Ovary (tissue), 9 donors: Measurements from ENCODE around the gene MAP7. TPM values are rescaled to one million over a fixed set of nuclear protein-coding genes. Genes with fewer than 3 reads are reported as not detected.

Source experiments
- DNase-seq, 5 donors: peaks; one replicate each; pipeline ENCODE4 v3.0.0-alpha.2; 2019 to 2020
- H3K27ac ChIP-seq, 2 donors: fragments of 200-600 bp; one replicate each; pipeline versions ENCODE4 v1.5.1 to v1.8.0; 2019 to 2022
- H3K27me3 ChIP-seq: fragments of 200-600 bp; one replicate; pipeline ENCODE4 v1.8.0; 2022
- H3K36me3 ChIP-seq: fragments of 200-600 bp; sonication (generic); one replicate; pipeline ENCODE4 v1.5.1; 2019
- H3K4me1 ChIP-seq: one replicate; pipeline ENCODE4 v1.8.1; 2013; ENCODE audit warnings: mild to moderate bottlenecking, moderate library complexity; ENCODE audit not compliant: insufficient read depth
- H3K4me3 ChIP-seq: fragments of 200-600 bp; sonication (generic); one replicate; pipeline ENCODE4 v1.5.1; 2017
- H3K9me3 ChIP-seq, 2 donors: fragments of 200-600 bp in 1 of 2; sonication (generic) in 1 of 2; one replicate each; pipeline versions ENCODE4 v1.5.1 to v1.8.1; 2013 to 2019; ENCODE audit warnings: mild to moderate bottlenecking in 1 of 2, moderate library complexity in 1 of 2
- CTCF ChIP-seq, 3 donors: fragments of 450-650 bp in 2 of 3; fragments of 200-600 bp in 1 of 3; IDR thresholded peaks; one replicate each; pipeline versions ENCODE4 v1.5.1 to v1.8.0; 2016 to 2022; ENCODE audit warnings: antibody characterized with exemption in 3 of 3, mild to moderate bottlenecking in 1 of 3
- EP300 ChIP-seq: sonication (generic); formaldehyde crosslinking; IDR thresholded peaks from one replicate; pipeline ENCODE4 v1.6.1; 2017; ENCODE audit warnings: antibody characterized with exemption
- POLR2A ChIP-seq: fragments of 450-650 bp; IDR thresholded peaks from one replicate; pipeline ENCODE4 v1.6.1; 2017; ENCODE audit warnings: antibody characterized with exemption, mild to moderate bottlenecking, moderate library complexity
- WGBS, 3 donors: extraction: QIAGEN DNeasy Blood & Tissue Kit in 1 of 3; methylation state at CpG; one replicate each; pipeline versions ENCODE4 v1.1.5 to v1.1.7; 2013 to 2017; 5-methylcytosine and 5-hydroxymethylcytosine counted together
- intact Hi-C, 4 donors: fragments of 100-400 bp; cut with DNase I; formaldehyde crosslinking; loops; one replicate each; pipeline versions ENCODE4 v1.11.0 to v1.15.1; 2022 to 2023
- polyA plus RNA-seq, 2 donors: library from polyadenylated mRNA; stranded (reverse); fragments of 200-250 nt in 1 of 2; fragments of 350-450 nt in 1 of 2; fragmentation: Illumina TruSeq in 1 of 2; extraction: RNeasy Lipid Tissue Mini Kit (QIAGEN cat#74804) in 1 of 2; gene quantifications; one replicate each; pipeline ENCODE4 v1.2.3, GENCODE V29; 2013 to 2014
- total RNA-seq, 7 donors: library from RNA; depleted of rRNA in 2 of 7; stranded (reverse); fragments of >200 nt in 2 of 7; fragmentation: NEBNext Ultra II Directional in 3 of 7; extraction: Animal tissue kit (Norgen Biotek cat#: 25700) in 3 of 7; gene quantifications; one replicate each; pipeline versions ENCODE4 v1.1.0 to v1.2.4, GENCODE V29; 2016 to 2023
- donor health status: DM: no; HTN: no; CAD: no; lungs with moderate emphysema.
- donor health status: DM: no; HTN: no; CAD: no.
- donor health status: Bipolar disorder and iron deficiency.
- donor health status: DM: yes; HTN: yes; CAD: no.
- donor health status: DM: no; HTN: no; CAD: no.
- donor health status: DM: yes; HTN: yes; CAD: no.

MAP7 gene
- total and polyA plus RNA-seq, 9 donors, result 1.2 to 13.0 (median 3.6) TPM

GRCh38 chr6:136465766-136466303 lies 84.4 kb downstream of the MAP7 start:
- intact Hi-C loops, result no loop called here
- 20 to 45% (median 32%) methylated on average over 2 of the region's 2 CpGs for WGBS, 3 donors

GRCh38 chr6:136464874-136465273 lies 85.3 kb downstream of the MAP7 start:
- TF ChIP-seq POLR2A (no peak), EP300 (no peak), CTCF (IDR thresholded peaks at IDR 0.05) (no peak)
- Histone ChIP-seq H3K4me3 (no peak overlapping the region), H3K27me3 (no peaks in the 10 kb centered on the region), H3K27ac (no peak overlapping the region), H3K36me3 (no peaks in the 10 kb centered on the region), H3K9me3 (no peaks in the 10 kb centered on the region), H3K4me1 (no peaks in the 10 kb centered on the region)
- WGBS, 3 donors, result 19 to 29% (median 26%) methylated on average over 4 of the region's 4 CpGs
- intact Hi-C loops, result no loop called here
- DNase-seq, result no peak

More at GRCh38 chr6:136465766-136466303, 84.4 kb downstream of the MAP7 start:
- Histone ChIP-seq H3K27ac (no peak overlapping the region), H3K4me3 (no peak overlapping the region), H3K4me1 (no peaks in the 10 kb centered on the region), H3K27me3 (no peaks in the 10 kb centered on the region), H3K36me3 (no peaks in the 10 kb centered on the region), H3K9me3 (no peaks in the 10 kb centered on the region)
- DNase-seq, result no peak
- TF ChIP-seq EP300 (no peak), CTCF (IDR thresholded peaks at IDR 0.05) (no peak), POLR2A (no peak)

GRCh38 chr6:136464148-136464547 lies 86.1 kb downstream of the MAP7 start:
- Histone ChIP-seq H3K4me1 (no peaks in the 10 kb centered on the region), H3K27me3 (no peaks in the 10 kb centered on the region), H3K9me3 (no peaks in the 10 kb centered on the region), H3K36me3 (no peaks in the 10 kb centered on the region), H3K27ac (no peak overlapping the region), H3K4me3 (no peak overlapping the region)
- no peak for DNase-seq
- intact Hi-C loops, result no loop called here
- no peak for TF ChIP-seq CTCF (IDR thresholded peaks at IDR 0.05)
- no peak for TF ChIP-seq EP300
- no peak for TF ChIP-seq POLR2A
- 93 to 96% (median 96%) methylated on average over 2 of the region's 2 CpGs for WGBS, 3 donors

GRCh38 chr6:136463743-136464142 lies 86.5 kb downstream of the MAP7 start:
- Histone ChIP-seq H3K4me3 (no peak overlapping the region), H3K9me3 (no peaks in the 10 kb centered on the region), H3K27ac (no peak overlapping the region), H3K36me3 (no peaks in the 10 kb centered on the region), H3K4me1 (no peaks in the 10 kb centered on the region), H3K27me3 (no peaks in the 10 kb centered on the region)
- DNase-seq, result no peak
- intact Hi-C loops, result no loop called here
- WGBS, 3 donors, result 66 to 76% (median 66%) methylated on average over 4 of the region's 4 CpGs
- TF ChIP-seq POLR2A (no peak), EP300 (no peak), CTCF (IDR thresholded peaks at IDR 0.05) (no peak)
